A204.1 (cell line): ENCODE data around the gene LRP11.
A peak's percentile ranks its signal among the peaks of the same experiment; 100 is the strongest.
"Not testable (repeated sequence)": the region's sequence is repeated elsewhere in the genome, so short reads cannot be mapped to it uniquely, and the experiment has no call there.

ENCODE experiments used
- FAIRE-seq: peaks from 2 replicates; lab custom pipeline; 2012; peaks lifted over from hg19 to GRCh38; lab: Jason Lieb, UNC

The LRP11 gene

GRCh38 chr6:149897855-149898744 is 33.9 kb upstream of the LRP11 start, which contains the start of gene RAET1E:
Gene RAET1E, minus strand, starts transcription at chr6:149898113. Its CDS starts 7,212 bp downstream, at chr6:149890901.
- FAIRE-seq = no peak

GRCh38 chr6:149897015-149897697 is 33.0 kb upstream of the LRP11 start:
- FAIRE-seq = peak; percentile 93

- no peak for FAIRE-seq
Observed at GRCh38 chr6:149896491-149896890, 32.3 kb upstream of the LRP11 start.

- no peak for FAIRE-seq
Observed at GRCh38 chr6:149895833-149896271, 31.7 kb upstream of the LRP11 start.

GRCh38 chr6:149895048-149895590 is 31.0 kb upstream of the LRP11 start:
- no peak for FAIRE-seq

- not testable (repeated sequence) for FAIRE-seq
Observed at GRCh38 chr6:149891864-149892263, 27.7 kb upstream of the LRP11 start.

GRCh38 chr6:149891259-149891658 is 27.1 kb upstream of the LRP11 start:
- FAIRE-seq = no peak

- no peak for FAIRE-seq
Observed at GRCh38 chr6:149890629-149891045, 26.5 kb upstream of the LRP11 start.

GRCh38 chr6:149889326-149889725 is 25.2 kb upstream of the LRP11 start:
- FAIRE-seq = no peak

GRCh38 chr6:149888659-149889058 is 24.5 kb upstream of the LRP11 start:
- FAIRE-seq = no peak

- no peak for FAIRE-seq
Observed at GRCh38 chr6:149888093-149888492, 23.9 kb upstream of the LRP11 start.

GRCh38 chr6:149887343-149887742 is 23.2 kb upstream of the LRP11 start:
- no peak for FAIRE-seq

- no peak for FAIRE-seq
Observed at GRCh38 chr6:149885888-149886287, 21.7 kb upstream of the LRP11 start.

GRCh38 chr6:149884617-149885016 is 20.5 kb upstream of the LRP11 start:
- FAIRE-seq = no peak

- no peak for FAIRE-seq
Observed at GRCh38 chr6:149884215-149884614, 20.1 kb upstream of the LRP11 start.

GRCh38 chr6:149881860-149882259 is 17.7 kb upstream of the LRP11 start:
- no peak for FAIRE-seq

GRCh38 chr6:149881066-149881766 is 17.1 kb upstream of the LRP11 start:
- FAIRE-seq = no peak

- no peak for FAIRE-seq
Observed at GRCh38 chr6:149877659-149878058, 13.5 kb upstream of the LRP11 start.

- no peak for FAIRE-seq
Observed at GRCh38 chr6:149876241-149876933, 12.2 kb upstream of the LRP11 start.

GRCh38 chr6:149872233-149872632 is 8.1 kb upstream of the LRP11 start:
- no peak for FAIRE-seq

GRCh38 chr6:149871182-149871581 is 7.0 kb upstream of the LRP11 start:
- no peak for FAIRE-seq
